GM12873 (cell line): ENCODE results near the gene SDHAF2.

Source experiments
- CTCF ChIP-seq: IDR thresholded peaks from 2 replicates; pipeline ENCODE4 v1.5.1; 2012; ENCODE audit warnings: low read depth, mild to moderate bottlenecking, moderate library complexity, low read length, control low read depth; ENCODE audit not compliant: insufficient read depth; ENCODE audit errors: missing control alignments

SDHAF2 gene

GRCh38 chr11:61494381-61494961, 64.5 kb downstream of the SDHAF2 start:
- TF ChIP-seq CTCF, result no peak

DNA sequence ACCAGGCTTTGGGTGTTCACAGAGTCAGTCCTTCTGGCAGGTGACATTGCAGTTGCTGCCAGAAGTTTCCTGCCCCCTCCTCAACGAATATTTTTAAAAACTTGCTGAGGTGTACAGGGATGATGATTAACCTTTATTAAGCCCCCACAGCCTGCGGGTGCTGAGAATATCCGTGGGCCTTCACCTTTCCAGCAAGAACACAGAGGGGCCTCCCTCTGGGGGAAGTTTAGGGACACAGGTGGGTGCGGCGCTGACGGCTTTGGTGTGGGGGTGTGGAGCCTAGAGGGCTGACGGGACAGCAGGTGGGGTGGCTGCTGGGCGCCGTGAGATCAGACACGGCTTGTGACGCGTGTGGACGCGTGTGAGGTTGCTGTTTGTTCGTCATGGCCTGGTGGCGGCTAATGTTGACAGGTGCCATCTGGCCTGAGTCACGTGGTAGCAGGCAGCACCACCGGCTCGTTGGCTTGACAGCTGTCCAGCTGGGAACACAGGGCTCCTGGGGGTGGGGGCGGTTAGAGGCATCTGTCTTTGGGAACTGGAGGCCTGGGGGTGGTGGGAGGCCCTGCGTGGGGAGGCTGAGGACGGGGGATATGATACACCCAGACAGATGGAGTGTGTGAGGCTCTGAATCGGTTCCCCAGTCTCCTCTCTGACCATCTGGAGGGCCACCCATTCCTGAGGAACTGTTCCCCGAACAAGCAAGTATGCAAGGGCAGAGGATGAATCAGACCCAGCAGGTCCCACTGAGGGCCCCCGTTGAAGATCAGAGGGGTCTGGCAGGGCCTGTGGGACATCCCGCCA, 66.1 kb downstream of the SDHAF2 start:
- TF ChIP-seq CTCF, result no peak
